Stimulated activated CD4-positive, alpha-beta T cell treated with anti-CD3 and anti-CD28 coated beads, TNF-alpha, amount 100 ng/mL, for 1 hour (primary cell): ENCODE measurements around the gene HPSE.

ENCODE experiments used
- DNase-seq, 3 donors: peaks; one replicate each; pipeline ENCODE4 v3.0.0-alpha.2; 2020; ENCODE audit warnings: low read depth in 3 of 3, low spot score in 1 of 3

HPSE gene

DNA sequence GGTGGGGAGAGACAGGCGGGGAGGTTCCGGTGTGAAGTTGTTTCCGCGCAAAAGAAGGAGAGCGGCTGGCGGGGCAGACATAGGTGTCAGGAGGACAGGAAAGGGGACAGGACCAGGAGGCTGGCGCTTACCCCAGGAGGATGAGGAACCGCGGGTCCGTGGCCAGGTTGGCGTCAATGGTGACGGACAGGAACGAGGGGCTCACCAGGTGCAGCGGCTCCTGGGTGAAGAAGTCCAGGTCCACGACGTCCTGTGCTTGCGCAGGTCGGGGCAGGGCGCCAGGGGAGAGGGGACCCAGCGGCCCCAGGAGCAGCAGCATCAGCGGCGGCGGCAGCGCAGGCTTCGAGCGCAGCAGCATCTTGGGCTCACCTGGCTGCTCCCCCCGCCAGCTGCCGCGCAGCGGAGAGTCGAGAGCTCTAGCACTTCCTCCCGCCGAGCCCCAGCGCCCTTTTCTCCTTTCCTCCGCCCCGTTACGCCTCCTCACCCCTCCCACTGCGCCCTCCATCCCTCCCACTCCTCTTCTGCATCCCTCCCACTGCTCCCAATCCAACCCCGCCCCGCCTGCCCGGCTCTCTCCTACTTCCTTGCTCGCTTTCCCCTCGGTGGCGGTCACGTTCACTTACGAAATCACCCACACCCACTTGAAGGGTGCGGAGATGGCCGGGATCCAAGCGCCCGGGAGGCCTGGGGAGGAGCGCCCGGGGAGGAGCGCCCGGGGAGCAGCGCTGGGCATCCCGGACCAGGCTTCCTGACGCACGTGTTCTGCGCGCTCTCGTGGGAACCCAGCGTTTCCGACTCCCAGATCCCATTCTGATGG is at the start of gene HPSE:
Gene HPSE (minus strand): TSS at position 424 of the 817 bp plus-strand sequence. CDS start 66 bp downstream, at position 358.
- peak; percentile 25 to 54 (median 45) for DNase-seq

DNA sequence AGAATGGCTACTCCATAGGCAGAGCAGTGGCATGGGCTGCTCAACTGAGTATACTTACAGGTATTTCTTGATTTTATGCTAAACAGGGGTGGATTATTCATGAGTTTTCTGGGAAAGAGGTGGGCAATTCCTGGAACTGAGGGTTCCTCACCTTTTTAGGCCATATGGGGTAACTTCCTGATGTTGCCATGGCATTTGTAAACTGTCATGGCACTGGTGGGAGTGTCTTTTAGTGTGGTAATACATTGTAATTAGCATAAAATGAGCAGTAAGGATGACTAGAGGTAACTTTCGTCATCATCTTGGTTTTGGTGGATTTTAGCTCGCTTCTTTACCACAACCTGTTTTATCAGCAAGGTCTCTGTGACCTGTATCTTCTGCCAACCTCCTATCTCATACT is 48.2 kb upstream of the HPSE start:
- no peak for DNase-seq

DNA sequence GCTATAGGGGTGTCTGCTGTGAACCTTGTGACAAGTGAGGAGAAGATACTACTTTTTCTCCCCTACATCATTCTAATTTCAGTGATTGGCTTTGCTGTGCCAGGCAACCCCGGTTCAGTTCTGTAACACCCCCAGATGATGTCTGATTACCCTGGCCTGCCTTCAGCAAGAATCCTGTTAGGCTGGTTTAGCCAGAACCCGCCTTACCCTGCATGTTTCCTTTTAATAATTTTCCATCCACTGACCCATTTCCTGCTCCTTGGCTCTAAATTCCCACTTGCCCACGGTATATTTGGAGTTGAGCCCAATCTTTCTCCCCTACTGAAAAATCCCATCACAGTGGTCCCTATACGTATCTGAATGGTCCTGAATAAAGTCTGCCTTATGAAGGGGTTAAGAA is 46.5 kb upstream of the HPSE start:
- DNase-seq = no peak

DNA sequence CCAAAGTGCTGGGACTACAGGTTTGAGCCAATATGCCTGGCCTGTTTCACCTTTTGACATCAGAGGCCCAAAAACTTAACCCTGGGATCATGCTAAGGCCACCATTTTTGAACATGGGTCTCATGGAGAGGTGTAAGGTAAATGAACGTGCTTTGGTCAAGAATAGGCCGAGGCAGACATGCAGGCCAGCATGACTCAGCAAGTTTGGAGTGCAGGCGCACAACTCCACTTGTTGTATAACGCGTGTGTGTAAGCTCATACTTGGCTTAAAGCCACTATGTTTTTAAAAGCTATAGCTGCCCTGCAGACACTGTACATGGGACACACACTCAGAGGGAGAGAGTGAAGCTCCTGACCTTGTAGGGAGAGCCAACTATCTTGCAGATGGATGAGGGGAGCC is 43.8 kb upstream of the HPSE start:
- no peak for DNase-seq

DNA sequence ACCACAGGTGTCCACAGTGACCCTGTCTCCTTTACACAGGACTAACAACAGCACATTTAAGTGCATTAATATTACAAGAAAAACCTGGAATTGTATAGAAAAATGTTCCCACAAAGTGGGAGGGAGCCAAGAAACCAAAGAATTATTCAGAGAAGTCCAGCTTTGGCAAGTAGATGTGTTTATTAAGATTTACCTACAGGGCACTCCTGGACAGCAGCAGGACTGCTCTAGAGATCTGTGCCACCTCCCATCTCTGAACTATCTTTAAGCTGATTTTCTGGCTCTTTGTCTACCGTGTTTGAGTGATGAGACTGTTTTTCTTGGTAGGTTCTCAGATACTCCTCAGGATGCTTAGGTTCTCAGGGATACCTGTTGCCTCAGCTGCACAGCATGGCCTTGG is 38.3 kb upstream of the HPSE start:
- DNase-seq = no peak

DNA sequence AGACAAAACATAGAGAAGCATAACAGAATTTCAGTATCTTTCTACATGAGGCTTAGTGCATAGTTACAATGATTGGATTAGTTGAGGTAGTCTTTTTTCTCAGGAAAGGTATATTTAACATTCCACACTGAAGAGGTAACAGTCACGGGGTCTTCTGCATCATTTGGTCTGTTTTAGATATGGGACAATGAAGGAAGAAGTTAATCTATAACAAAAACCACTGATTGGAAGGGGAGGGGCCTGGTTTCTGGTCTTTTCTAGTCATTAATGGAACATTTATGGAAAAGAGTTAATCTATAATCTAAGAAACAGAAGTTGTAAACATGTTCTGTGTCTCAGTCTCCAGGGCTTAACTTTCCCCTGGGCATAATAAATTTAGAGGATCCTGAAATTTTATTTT is 37.3 kb upstream of the HPSE start:
- no peak for DNase-seq

DNA sequence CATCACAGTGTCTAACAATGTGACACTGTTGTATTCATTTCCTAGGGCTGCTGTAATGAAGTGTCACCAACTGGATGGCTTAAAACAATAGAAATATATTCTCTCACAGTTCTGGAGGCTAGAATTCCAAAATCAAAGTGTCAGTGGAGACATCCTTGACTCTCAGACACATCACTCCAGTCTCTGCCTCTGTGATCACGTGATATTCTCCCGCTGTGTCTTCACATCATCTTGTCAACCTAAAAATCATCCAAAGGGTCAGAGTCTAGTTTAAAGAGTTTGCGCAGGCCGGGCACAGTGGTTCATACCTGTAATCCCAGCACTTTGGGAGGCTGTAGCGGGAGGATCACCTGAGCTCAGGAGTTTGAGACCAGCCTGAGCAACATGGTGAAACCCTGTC is 36.6 kb upstream of the HPSE start:
- DNase-seq = no peak

DNA sequence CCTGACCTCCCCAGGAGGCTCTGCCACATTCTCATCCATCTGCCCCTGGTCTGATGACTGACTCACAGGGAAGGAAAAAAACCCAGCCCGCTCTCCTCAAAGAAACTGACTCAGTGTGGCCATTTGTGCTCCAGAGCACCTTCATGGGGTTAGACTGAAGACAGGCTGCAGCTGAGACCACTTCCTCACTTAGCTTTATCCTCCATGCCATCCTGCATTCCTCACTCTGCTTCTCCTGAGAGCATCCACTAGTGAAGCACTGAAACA is 35.9 kb upstream of the HPSE start:
- DNase-seq = no peak

DNA sequence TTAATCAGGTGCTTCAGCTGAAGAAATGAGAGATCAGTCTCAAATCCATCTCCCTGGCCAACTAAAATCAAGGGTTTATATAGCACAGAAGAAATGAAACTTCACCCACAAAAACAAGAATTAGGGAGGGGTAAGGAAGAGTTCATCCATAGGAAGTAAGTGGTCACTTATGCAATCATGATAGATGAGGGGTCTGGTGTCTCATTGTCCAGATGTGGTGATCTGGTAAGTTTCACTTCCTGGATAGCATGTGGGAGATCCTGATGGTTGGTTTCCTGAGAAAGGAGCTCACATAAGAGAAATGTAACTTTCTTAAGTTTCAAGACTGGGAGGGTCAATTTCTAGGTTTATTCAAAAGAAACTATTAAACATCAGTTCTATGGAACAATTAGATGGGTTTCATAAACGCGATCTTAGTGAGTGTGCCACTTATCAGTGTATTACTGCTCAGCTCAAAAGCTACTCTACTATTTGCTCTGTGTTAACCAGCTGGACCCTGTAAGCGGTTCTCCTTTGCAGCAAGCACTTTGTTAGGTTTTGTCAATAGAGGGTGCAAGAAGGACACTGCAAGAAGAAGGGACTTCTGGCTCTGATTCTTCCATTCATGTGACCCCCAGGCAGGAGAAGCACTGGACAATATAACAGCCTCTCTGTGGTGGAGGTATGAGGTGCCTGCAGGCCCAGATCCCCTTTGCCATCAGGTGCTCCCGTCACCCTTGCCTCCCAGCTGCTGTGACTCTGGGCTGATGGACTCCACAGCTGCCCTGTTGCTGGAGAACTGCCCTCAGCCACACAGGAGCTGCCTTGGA is 35.4 kb upstream of the HPSE start:
- DNase-seq = no peak

DNA sequence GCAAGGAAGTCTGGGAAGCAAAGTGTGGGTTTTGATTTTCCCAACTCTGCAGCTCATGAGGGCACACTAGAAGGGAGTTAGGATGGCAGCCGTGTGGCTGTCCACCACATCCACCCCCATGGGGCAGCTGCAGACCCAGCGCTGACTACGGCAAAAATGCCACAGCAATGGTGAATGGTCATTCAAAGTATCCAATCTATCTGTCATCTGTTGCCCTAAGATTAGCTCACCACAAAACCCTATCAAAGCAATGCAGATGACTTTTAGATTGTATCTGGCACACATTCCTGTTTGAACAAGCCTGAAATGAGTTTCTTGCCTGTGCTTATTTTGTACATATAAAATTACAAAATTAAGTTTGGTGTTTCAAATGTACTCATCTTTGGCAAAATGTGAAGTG is 29.7 kb upstream of the HPSE start:
- no peak for DNase-seq

DNA sequence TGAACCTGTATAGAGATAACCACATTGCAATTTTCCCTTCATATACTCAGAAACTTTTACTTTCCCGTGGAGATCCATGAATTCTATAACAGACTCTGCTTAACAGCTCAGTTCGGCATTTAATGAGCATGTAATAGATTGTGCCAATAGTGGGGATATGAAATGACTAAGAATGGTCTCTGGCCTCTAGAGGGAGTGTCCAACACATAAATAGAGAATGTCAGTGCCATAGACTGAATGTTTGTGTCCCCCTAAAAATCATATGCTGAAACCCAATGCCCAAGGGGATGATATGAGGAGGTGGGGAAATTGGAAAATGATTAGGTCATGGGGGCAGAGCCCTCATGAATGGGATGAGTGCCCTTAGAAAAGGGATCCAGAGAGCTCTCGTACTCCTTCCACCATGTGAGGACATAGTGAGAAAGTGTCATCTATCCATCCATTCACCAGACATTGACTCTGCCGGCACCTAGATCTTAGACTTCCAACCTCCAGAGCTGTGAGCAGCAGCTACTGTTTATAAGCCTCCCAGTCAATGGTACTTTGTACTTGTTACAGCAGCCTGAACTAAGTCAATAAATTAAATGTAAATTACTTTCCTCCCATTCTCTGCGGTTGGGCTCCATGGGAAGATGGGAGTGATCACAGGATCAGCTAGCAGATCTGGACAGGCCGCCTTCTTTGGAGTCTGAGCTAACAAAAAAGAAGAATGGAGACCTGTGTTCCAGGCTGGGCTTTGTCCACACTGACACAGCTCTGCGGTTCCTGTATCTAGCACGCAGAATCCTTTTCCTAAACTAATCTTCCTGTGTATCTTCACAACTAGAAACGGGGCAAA is 28.1 kb upstream of the HPSE start:
- no peak for DNase-seq

DNA sequence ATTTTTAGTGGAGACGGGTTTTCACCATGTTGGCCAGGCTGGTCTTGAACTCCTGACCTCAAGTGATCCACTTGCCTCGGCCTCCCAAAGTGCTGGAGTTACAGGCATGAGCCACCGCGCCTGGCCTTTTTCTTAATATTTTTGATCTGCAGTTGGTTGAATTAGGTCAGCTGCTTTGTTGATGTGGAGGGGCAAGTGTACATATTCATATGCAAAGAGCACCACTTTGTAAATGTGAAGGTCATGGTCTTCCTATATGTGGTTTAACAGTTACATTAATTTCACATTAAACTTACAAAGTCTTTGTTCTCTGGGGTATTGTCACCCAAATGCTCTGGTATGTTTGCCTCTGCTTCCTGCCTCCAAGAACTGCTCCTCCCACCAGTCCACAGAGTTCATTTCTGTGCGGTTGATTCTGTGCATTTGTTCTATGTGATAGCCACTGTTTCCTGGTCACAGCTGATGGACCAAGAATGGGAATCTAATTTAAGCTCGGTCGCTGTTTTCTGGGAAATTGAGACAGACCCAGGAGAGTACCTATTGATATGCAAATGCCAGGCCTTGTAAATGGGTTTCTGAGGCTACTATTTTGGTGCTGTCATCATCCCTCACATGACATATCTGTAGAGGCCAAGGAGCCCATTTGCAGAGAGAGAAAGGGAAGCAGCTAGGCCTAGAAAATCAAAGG is 26.9 kb upstream of the HPSE start:
- no peak for DNase-seq

DNA sequence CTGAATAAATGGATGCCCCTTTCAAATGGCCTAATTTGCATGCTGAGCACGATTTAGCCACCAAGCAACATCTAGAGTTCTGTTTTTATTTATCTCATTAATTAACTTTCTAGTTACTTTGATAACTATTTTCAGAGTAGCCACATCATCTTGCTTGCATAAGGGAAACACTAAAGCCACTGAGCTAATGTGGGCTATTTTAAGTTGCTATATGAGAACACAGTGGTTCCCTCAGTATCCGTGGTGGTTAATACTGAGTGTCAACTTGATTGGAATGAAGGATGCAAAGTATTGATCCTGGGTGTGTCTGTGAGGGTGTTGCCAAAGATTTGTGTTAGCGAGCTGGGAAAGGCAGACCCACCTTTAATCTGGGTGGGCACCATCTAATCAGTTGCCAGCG is 25.4 kb upstream of the HPSE start:
- DNase-seq = no peak

DNA sequence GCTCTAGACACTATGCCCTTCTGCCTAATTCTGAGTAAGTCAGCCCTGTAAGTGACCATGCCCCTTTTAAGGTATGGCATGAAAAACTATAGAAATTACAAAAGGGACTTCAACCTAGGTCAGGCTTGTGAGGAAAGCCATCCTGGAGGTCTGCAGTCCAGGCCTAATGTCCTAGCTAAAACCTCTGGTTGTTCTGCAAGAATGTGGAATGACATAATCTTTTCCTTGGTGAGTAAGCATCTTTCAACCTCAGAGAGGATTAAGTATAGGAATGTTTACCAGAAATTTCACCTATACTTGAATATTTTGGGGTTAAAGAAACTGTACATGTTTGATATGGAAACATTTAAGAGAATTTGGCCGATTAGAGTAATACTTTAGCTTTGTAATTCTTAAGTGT is 23.8 kb upstream of the HPSE start:
- DNase-seq = no peak

DNA sequence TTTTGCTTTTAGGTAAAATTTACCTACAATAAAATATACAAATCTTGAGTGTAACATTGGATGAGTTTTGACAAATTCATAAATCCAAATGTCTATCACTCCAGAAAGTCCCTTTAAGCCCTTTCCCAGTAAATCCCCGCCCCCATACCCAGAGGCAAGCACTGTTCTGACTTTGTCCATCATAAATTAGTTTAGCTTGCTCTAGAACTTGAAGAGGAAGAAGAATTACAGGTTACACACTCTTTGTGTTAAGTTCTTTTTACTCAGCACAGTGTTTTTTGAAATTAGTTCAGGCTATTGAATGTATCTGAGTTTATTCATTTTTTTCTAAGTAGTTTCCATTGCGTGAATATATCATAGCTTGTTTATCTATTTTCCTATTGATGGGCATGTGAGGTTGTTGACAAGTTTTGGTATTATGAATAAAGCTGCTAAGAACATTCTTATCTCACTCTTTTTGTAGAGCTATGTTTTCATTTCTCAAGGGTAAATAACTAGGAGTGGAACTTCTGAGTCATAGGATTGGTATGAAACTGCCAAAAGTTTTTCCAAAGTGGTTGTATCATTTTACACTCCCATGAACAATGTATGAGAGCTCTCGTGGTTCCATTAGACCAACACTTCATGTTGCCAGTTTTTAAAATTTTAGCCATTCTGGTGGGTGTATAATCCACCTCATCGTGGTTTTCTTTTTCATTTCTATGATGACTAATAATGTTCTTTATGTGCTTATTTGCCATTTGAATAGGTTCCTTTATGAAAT is 22.4 kb upstream of the HPSE start:
- DNase-seq = no peak

DNA sequence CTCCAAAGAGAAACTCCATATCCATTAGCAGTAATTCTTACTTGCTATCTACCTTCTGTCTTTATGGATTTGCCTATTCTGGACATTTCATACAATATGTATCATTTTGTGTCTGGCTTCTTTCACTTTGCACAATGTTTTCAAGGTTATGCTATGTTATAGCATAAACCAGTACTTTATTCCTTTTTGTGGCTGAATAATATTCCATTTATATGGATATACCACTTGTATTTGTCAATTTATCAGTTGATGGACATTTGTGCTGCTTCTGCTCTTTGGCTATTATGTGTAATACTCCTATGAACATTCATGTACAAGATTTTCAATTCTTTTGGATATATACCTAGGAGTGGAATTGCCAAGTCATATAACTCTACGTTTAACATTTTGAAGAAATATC is 18.9 kb upstream of the HPSE start:
- no peak for DNase-seq

DNA sequence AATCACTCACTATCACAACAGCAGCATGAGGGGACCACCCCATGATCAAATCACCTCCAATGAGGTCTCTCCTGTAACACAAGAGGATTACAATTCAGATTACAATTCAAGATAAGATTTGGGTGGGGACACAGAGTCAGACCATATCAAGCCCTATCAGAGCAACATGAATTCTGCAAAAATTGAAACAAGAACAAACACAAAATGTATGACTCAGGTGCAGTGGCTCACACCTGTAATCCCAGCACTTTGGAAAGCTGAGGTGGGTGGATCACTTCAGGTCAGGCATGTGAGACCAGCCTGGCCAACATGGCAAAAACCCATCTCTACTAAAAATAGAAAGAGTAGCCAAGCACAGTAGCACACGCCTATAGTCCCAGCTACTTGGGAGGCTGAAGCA is 13.4 kb upstream of the HPSE start:
- DNase-seq = no peak

DNA sequence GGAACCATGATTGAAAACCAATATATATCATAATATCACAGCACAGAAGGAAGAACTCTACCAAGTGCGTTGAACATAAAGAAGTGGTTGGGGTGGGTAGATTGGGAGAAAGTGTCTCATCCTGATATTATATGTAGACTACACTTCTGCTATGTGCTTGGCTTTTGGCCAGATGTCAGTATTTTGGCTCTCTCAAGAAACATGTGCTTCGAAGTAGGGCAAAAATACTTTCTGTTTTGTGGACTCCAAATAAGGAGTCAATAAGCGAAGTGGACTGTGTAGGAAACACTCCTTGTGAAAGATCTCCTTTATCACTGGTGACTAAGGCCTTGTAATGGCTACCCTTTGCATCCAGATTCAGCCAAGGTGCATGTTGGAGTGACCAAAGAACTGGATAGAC is 7.8 kb upstream of the HPSE start:
- DNase-seq = no peak

DNA sequence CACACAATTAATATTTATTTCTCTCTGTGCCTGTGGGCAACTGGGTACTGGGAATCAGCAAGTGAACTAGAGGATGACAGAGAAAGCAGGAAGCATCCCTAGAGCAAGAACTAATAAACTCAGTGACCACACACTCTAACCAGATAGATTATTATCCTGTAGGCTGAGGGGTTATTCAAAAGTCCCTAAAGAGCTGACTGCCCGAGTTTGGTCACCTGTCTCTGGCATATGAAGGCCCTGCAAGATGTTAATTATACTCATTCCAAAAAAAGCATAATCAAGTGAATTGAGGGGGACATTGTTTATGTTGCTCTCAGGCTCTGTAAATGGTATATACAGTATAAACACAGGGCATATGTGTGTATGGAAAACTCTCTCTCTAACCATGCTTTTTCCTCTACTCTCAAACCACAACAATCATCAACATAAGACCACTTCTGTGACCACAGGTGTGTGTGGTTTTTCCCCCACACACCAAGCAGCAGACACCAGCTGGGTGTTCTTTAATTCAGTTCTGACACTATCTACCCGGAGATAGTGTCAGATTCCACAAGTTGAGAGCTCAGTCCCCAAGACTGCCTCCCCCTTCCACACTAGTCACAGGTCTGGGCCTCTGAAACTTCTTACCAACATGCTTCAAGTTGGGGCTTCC is 6.2 kb upstream of the HPSE start:
- DNase-seq = no peak

DNA sequence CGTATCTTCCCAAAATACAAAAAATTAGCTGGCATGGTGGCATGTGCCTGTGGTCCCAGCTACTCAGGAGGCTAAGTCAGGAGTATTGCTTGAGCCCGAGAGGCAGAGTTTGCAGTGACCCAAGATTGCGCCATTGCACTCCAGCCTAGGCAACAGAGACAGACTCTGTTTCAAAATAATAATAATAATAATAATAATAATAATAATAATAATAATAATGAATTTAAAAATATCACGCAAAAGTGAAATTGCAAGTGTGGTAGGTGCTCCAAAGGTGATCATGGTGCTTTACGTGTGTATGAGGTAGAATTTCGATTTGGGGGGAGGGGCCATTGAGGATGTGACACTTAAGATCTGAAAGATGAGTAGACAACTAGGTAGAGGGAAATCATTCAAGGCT is 4.9 kb upstream of the HPSE start:
- no peak for DNase-seq
